Esophagus squamous epithelium (tissue), 5 donors: Measurements from ENCODE around the gene TSPAN9. TPM values are rescaled to one million over a fixed set of nuclear protein-coding genes. Genes with fewer than 3 reads are reported as not detected.

ENCODE experiments used
- DNase-seq: peaks from one replicate; lab custom pipeline; 2025; lab: John Stamatoyannopoulos, UW
- H3K27ac ChIP-seq, 4 donors: fragments of 200-600 bp; sonication (generic); one replicate each; pipeline ENCODE4 v1.5.1; 2016 to 2019; ENCODE audit warnings: mild to moderate bottlenecking in 1 of 4
- H3K27me3 ChIP-seq, 4 donors: fragments of 200-600 bp; sonication (generic); 1 replicate in 3 of 4; 2 replicates in 1 of 4; pipeline versions ENCODE4 v1.5.1 to v1.6.0; 2017 to 2021; ENCODE audit warnings: antibody characterized with exemption in 1 of 4
- H3K36me3 ChIP-seq, 3 donors: fragments of 200-600 bp; sonication (generic); one replicate each; pipeline ENCODE4 v1.5.1; 2016 to 2019
- H3K4me1 ChIP-seq, 3 donors: fragments of 200-600 bp; sonication (generic); one replicate each; pipeline ENCODE4 v1.5.1; 2017 to 2019
- H3K4me3 ChIP-seq, 4 donors: fragments of 200-600 bp; sonication (generic); 1 replicate in 3 of 4; 2 replicates in 1 of 4; pipeline ENCODE4 v1.5.1; 2016 to 2019; ENCODE audit warnings: mild to moderate bottlenecking in 2 of 4, moderate library complexity in 1 of 4
- H3K9me3 ChIP-seq, 3 donors: fragments of 200-600 bp; sonication (generic); one replicate each; pipeline ENCODE4 v1.5.1; 2016 to 2019
- CTCF ChIP-seq, 6 experiments: fragments of 450-650 bp in 4 of 6; fragments of 200-600 bp in 2 of 6; sonication (generic) in 2 of 6; IDR thresholded peaks; one replicate each; pipeline ENCODE4 v1.5.1; 2016 to 2019; ENCODE audit warnings: antibody characterized with exemption in 6 of 6, mild to moderate bottlenecking in 4 of 6, moderate library complexity in 4 of 6
- POLR2A ChIP-seq, 4 donors: fragments of 450-650 bp; IDR thresholded peaks; one replicate each; pipeline ENCODE4 v1.6.1; 2017; ENCODE audit warnings: antibody characterized with exemption in 4 of 4, mild to moderate bottlenecking in 4 of 4, moderate library complexity in 3 of 4
- WGBS, 2 donors: methylation state at CpG; one replicate each; pipeline ENCODE4 v1.1.5; 2018; 5-methylcytosine and 5-hydroxymethylcytosine counted together
- intact Hi-C: fragments of 100-400 bp; cut with DNase I; formaldehyde crosslinking; loops from one replicate; pipeline ENCODE4 v1.15.0; 2022
- total RNA-seq, 4 donors: library from RNA; depleted of rRNA; stranded (reverse); fragments of >200 nt; gene quantifications; one replicate each; pipeline ENCODE4 v1.1.0, GENCODE V29; 2016
- donor health status: DM: yes; HTN: yes; CAD: no.

Gene TSPAN9
- total RNA-seq, 4 donors from 2014 or later: 10.6 to 23.7 (median 17.6) TPM

GRCh38 chr12:3299929-3300832, 223.0 kb downstream of the TSPAN9 start:
- 1% methylated on average over 18 to 25 of the region's 32 CpGs for WGBS, 2 donors
- Histone ChIP-seq H3K27ac (peak overlapping the region; percentile 70 to 85 (median 78)), H3K9me3 (no peaks in the 10 kb centered on the region), H3K27me3 (peaks cover 0 to 75% (median 0%) of the 10 kb centered on the region in 4 donors), H3K4me1 (peaks cover 13 to 46% (median 28%) of the 10 kb centered on the region in 3 donors), H3K4me3 (peak overlapping the region in 3 of 4 donors; percentile 16 to 41 (median 22)), H3K36me3 (no peaks in the 10 kb centered on the region)
- peak; percentile 50 for DNase-seq
- intact Hi-C loops: loop anchor here (5.0 to 10.0 kb wide), 3 partner anchors 235 to 502 kb away; no protein-coding TSS in a partner anchor
- TF ChIP-seq CTCF (IDR thresholded peaks at IDR 0.05) (peak; percentile 85 to 98 (median 96)), POLR2A (IDR thresholded peaks at IDR 0.05) (no peak)

- Histone ChIP-seq H3K27me3 (peaks cover 0 to 78% (median 0%) of the 10 kb centered on the region in 4 donors), H3K36me3 (no peaks in the 10 kb centered on the region), H3K27ac (peak overlapping the region in 2 of 4 donors; percentile 75 to 85)
Observed at GRCh38 chr12:3300833-3301401, 223.7 kb downstream of the TSPAN9 start.

GRCh38 chr12:3302401-3303041, 225.3 kb downstream of the TSPAN9 start:
- H3K4me1 ChIP-seq: peaks cover 6 to 32% (median 24%) of the 10 kb centered on the region in 3 donors
- no peak for TF ChIP-seq POLR2A (IDR thresholded peaks at IDR 0.05)
- TF ChIP-seq CTCF (IDR thresholded peaks at IDR 0.05): no peak
- peaks cover 0 to 78% (median 0%) of the 10 kb centered on the region in 4 donors for H3K27me3 ChIP-seq
- intact Hi-C loops: loop anchor here (5.0 to 10.0 kb wide), 2 partner anchors 232 to 500 kb away; no protein-coding TSS in a partner anchor
- no peaks in the 10 kb centered on the region for H3K36me3 ChIP-seq
- no peaks in the 10 kb centered on the region for H3K9me3 ChIP-seq
- no peak overlapping the region for H3K27ac ChIP-seq
- H3K4me3 ChIP-seq: no peak overlapping the region
- WGBS, 2 donors: 70 to 75% methylated on average over 15 to 16 of the region's 16 CpGs
- no peak for DNase-seq

More at GRCh38 chr12:3300833-3301401, 223.7 kb downstream of the TSPAN9 start:
- intact Hi-C loops: loop anchor here (5.0 to 10.0 kb wide), 2 partner anchors 234 to 501 kb away; no protein-coding TSS in a partner anchor
- Histone ChIP-seq H3K4me1 (peaks cover 6 to 39% (median 25%) of the 10 kb centered on the region in 3 donors), H3K9me3 (no peaks in the 10 kb centered on the region), H3K4me3 (no peak overlapping the region)
- 32 to 100% methylated on average over 2 to 4 of the region's 10 CpGs for WGBS, 2 donors
- TF ChIP-seq CTCF (IDR thresholded peaks at IDR 0.05) (no peak), POLR2A (IDR thresholded peaks at IDR 0.05) (no peak)
- no peak for DNase-seq

GRCh38 chr12:3303410-3304136, 226.4 kb downstream of the TSPAN9 start:
- Histone ChIP-seq H3K9me3 (no peaks in the 10 kb centered on the region), H3K27ac (no peak overlapping the region), H3K4me1 (peaks cover 6 to 36% (median 26%) of the 10 kb centered on the region in 3 donors), H3K36me3 (no peaks in the 10 kb centered on the region), H3K4me3 (no peak overlapping the region), H3K27me3 (peaks cover 0 to 78% (median 0%) of the 10 kb centered on the region in 4 donors)
- TF ChIP-seq CTCF (IDR thresholded peaks at IDR 0.05) (peak in 3 of 6 experiments; percentile 5 to 36 (median 35)), POLR2A (IDR thresholded peaks at IDR 0.05) (no peak)
- intact Hi-C loops: loop anchor here (5.0 to 10.0 kb wide), 2 partner anchors 231 to 499 kb away; no protein-coding TSS in a partner anchor
- 22% methylated on average over 4 to 5 of the region's 18 CpGs for WGBS, 2 donors
- DNase-seq: no peak
